ENCODE data around the gene EFCAB5.
"Not testable (repeated sequence)": the region's sequence is repeated elsewhere in the genome, so short reads cannot be mapped to it uniquely, and the experiment has no call there.

DNA sequence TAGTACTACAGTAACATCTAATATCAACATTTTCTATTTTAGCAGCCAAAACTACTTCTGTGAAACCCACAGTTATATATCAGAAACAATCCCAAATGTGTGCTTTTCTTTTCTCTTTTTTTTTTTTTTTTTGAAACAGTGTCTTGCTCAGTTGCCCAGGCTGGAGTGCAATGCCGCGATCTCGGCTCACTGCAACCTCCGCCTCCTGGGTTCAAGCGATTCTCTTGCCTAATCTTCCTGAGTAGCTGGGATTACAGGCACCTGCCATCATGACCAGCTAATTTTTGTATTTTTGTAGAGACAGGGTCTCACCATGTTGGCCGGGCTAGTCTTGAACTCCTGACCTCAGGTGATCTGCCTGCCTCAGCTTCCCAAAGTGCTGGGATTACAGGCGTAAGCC lies 177.2 kb downstream of the EFCAB5 start:
- TF ChIP-seq, protein P1, sequence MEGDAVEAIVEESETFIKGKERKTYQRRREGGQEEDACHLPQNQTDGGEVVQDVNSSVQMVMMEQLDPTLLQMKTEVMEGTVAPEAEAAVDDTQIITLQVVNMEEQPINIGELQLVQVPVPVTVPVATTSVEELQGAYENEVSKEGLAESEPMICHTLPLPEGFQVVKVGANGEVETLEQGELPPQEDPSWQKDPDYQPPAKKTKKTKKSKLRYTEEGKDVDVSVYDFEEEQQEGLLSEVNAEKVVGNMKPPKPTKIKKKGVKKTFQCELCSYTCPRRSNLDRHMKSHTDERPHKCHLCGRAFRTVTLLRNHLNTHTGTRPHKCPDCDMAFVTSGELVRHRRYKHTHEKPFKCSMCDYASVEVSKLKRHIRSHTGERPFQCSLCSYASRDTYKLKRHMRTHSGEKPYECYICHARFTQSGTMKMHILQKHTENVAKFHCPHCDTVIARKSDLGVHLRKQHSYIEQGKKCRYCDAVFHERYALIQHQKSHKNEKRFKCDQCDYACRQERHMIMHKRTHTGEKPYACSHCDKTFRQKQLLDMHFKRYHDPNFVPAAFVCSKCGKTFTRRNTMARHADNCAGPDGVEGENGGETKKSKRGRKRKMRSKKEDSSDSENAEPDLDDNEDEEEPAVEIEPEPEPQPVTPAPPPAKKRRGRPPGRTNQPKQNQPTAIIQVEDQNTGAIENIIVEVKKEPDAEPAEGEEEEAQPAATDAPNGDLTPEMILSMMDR (IDR thresholded peaks at IDR 0.05) = not testable (repeated sequence)
- not testable (repeated sequence) for TF ChIP-seq POLR2AphosphoS5 (IDR thresholded peaks at IDR 0.05; ENCODE audit: low read depth, low read length); SIN3A (IDR thresholded peaks at IDR 0.05; ENCODE audit: borderline replicate concordance, insufficient read depth, low read depth, low read length); TCF7L2 (IDR thresholded peaks at IDR 0.05; ENCODE audit: low read depth, low read length)
